ENCODE results near the gene MYH14.
A peak's percentile ranks its signal among the peaks of the same experiment; 100 is the strongest.

Gene MYH14

DNA sequence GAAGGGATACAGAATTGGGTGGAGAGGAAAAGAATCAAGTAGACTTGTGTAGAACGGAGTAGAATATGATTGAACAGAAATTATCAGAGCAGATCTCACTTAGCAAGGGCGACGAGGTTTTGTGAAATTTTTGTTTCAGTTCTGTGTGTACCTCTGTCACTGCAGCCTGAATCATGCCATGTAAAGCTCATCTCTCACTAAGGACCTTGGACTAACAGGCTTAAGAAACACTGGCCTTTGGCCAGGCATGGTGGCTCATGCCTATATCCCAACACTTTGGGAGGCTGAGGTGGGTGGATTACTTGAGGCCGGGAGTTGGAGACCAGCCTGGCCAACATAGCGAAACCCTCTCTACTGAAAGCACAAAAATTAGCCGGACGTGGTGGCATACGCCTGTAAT lies 62.6 kb downstream of the MYH14 start:
- DNase-seq = no peak

DNA sequence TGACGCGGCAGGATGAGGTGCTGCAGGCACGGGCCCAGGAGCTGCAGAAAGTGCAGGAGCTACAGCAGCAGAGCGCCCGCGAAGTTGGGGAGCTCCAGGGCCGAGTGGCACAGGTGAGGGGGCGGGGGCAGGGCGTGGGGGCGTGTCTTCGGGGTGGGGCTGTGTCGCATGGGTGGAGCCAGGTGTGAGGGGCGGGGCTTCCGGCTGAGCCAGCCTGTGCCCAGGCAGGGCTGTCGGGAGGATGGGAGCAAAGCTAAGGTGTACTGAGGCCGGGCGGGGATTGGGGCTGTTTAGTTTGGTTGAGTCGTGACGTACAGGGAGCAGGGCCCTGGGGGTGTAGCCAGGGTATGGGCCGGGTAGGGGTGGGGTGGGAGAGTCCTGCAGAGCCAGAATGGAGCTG lies 63.5 kb downstream of the MYH14 start:
- DNase-seq = no peak

DNA sequence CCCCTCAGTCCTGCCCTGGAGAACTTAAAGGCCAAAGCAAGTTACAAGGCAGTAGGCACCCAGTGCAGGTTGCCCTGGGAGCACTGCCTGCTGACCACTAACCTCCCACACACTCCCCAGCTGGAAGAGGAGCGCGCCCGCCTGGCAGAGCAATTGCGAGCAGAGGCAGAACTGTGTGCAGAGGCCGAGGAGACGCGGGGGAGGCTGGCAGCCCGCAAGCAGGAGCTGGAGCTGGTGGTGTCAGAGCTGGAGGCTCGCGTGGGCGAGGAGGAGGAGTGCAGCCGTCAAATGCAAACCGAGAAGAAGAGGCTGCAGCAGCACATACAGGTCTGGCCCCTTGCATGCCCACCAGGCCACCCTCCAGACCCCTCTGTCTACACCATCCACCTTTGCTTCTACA lies 64.6 kb downstream of the MYH14 start:
- no peak for DNase-seq

DNA sequence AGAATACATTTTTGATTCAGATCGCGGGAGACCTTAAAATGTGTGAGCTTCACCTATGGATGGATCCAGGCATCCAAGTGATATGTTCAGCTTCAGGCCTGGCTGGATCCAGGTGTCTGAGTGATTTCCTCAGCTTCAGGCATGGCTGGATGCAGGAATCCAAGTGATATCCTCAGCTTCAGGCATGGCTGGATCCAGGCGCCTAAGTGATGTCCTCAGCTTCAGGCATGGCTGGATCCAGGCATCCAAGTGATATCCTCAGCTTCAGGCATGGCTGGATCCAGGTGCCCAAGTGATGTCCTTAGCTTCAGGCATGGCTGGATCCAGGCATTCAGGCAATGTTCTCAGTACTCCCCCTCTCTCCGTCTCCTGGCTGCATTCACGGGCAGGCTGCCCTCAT lies 65.1 kb downstream of the MYH14 start:
- no peak for DNase-seq

DNA sequence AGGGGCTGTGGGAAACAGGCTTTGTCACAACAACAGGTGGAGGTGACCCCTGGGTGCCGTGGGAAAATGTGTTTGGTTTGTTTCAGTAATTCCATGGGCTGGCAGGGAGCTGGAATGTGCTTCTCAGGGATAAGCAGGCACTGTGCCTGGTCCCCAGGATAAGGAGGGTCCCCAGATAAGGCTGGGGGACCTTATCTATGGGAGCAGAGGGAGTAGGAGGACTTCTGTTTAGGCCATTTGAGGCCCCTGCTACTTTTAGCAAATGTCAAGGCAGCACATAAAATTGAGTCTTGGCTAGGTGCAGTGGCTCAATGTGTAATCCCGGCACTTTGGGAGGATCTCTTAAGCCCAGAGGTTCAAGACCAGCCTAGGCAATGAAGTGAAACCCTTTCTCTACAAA lies 66.2 kb downstream of the MYH14 start:
- DNase-seq = no peak

DNA sequence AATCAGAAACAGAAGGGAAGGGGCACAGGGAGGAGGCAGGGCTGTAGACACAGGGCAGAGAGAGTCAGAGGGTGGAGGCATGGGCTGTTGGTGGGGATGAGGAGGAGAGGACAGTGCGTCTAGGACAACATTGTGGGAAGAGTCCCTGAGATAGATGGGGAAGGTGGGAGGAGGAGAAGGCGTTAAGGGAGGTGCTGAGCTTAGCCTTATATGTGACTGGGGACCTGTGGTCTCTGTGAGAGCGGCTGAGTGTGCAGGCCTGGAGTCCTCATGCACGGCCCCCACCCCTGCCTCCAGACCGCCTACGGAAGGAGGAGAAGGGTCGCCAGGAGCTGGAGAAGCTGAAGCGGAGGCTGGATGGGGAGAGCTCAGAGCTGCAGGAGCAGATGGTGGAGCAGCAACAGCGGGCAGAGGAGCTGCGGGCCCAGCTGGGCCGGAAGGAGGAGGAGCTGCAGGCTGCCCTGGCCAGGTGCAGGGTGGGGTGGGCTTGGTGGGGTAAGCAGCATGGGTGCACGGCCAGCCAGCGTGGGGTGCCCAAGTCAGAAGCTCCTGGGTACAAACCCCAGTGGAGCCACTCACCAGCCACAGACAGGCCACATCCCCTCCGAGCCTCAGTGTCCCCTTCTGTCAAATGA lies 69.0 kb downstream of the MYH14 start:
- no peak for DNase-seq

DNA sequence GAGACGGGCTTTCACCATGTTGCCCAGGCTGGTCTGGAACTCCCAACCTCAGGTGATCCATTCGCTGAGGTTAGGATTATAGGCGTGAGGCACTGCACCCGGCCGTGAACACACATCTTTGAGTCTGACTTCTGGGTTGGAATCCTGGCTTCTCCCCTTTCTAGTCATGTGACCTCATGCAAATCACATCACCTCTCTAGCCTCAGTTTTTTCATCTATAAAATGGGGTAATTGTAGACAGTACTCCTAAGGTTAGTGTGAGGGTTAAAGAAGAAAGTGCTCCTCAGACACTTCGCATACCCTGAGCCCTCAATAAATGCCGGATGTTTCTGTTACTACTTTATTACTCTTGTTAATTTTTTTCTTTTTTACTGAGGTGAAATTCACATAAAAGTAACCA lies 70.4 kb downstream of the MYH14 start:
- DNase-seq = no peak

DNA sequence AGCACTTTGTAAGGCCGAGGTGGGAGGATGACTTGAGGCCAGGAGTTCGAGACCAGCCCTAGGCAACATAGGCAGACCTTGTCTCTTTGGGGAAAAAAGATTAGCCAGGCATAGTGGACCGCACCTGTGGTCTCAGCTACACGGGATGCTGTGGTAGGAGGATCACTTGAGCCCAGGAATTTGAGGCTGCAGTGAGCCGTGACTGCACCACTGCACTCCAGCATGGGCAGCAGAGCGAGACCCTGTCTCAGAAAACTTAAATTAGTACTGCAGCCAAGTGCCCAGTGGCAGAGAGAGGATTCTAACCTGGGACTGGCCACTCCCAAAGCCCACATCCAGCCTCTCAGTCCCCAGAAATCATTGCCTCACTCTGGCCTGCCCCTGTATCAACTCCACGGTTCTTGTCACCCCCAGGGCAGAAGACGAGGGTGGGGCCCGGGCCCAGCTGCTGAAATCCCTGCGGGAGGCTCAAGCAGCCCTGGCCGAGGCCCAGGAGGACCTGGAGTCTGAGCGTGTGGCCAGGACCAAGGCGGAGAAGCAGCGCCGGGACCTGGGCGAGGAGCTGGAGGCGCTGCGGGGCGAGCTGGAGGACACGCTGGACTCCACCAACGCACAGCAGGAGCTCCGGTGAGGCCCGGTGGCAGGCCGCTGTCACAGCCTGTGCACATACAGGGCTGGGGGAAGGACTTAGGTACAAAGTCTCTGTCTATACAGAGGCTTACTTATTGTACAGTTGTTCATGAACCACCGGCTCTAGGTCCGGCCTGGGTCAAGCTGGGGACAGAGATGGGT lies 72.4 kb downstream of the MYH14 start:
- DNase-seq = no peak

DNA sequence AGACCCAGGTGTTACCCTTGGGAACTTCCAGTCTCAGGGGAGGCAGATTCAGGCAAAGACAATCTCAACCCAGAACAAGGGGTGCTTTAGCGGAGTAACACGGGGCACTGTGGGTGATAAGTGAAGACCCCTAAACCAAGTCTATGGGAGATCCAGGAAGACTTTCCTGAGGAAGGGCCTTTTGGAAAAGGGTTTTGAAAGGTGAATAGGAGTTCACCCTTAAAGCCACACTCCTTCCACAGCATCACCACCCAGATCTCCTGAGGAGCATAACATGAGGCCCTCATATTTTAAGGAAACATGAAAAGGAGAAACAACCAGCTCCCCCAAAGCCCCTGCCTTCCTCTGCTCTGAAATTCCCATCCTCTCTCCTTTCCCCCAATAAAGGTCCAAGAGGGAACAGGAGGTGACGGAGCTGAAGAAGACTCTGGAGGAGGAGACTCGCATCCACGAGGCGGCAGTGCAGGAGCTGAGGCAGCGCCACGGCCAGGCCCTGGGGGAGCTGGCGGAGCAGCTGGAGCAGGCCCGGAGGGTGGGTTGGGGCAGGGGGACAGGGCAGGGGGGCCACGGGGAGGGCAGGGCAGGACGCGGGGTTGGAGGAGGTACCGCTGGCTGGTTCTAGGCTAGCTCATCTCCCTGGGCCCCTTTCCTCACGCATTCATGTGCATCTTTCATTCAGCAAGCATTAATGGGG lies 73.1 kb downstream of the MYH14 start:
- no peak for DNase-seq

DNA sequence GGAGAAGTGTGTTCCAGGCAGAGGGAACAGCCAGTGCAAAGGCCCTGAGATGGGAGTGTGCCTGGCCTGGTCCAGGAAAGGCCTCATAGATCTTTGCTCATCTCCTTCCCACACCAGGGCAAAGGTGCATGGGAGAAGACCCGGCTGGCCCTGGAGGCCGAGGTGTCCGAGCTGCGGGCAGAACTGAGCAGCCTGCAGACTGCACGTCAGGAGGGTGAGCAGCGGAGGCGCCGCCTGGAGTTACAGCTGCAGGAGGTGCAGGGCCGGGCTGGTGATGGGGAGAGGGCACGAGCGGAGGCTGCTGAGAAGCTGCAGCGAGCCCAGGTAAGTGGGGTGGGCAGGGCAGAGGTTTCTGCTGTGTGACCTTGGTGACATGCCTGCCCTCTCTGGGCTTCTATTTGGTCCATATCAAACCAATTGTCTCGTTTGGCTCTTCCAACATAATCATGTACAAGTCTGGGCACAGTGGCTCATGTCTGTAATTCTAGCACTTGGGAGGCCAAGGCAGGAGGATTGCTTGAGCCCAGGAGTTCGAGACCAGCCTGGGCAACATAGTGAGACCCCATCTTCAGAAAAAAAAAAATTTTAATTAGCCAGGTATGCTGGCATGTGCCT lies 74.7 kb downstream of the MYH14 start:
- DNase-seq = no peak

DNA sequence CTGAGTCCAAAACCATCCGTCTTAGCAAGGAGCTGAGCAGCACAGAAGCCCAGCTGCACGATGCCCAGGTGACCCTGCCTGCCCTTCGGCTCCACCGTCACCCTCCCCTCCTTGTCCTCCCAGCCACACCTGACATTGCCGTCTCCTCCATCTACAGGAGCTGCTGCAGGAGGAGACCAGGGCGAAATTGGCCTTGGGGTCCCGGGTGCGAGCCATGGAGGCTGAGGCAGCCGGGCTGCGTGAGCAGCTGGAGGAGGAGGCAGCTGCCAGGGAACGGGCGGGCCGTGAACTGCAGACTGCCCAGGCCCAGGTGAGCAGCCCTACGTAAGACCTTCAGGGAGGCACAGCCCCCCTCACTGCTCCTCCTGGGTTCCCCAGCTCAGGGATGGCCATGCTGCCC lies 76.7 kb downstream of the MYH14 start:
- no peak for DNase-seq

DNA sequence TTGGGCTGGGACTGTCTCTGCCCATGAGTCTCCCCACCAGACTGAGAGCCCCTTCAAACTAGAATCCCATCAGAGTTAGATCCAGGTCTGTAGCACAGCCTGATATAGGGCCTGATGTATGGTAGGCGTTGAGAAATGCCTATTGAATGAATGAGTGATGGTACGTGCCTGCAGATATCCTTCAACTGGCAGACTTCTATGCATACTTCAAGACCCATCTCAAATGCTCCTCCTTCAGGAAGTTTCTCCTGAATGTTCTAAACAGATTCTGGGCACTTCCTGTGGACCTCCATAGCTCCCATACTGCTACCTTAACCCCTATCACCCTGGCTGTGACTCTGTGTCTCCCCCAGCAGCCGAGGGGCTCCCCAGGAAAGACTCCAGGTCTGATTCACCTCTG lies 77.6 kb downstream of the MYH14 start:
- DNase-seq = no peak

DNA sequence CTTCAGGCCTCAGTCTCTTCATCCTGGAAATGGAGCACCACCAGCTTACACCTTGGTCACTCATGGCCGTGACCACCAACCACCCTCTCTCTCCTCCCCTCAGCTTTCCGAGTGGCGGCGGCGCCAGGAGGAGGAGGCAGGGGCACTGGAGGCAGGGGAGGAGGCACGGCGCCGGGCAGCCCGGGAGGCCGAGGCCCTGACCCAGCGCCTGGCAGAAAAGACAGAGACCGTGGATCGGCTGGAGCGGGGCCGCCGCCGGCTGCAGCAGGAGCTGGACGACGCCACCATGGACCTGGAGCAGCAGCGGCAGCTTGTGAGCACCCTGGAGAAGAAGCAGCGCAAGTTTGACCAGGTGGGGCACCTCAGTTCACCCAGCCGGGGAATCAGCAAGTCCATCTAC lies 78.1 kb downstream of the MYH14 start:
- no peak for DNase-seq

DNA sequence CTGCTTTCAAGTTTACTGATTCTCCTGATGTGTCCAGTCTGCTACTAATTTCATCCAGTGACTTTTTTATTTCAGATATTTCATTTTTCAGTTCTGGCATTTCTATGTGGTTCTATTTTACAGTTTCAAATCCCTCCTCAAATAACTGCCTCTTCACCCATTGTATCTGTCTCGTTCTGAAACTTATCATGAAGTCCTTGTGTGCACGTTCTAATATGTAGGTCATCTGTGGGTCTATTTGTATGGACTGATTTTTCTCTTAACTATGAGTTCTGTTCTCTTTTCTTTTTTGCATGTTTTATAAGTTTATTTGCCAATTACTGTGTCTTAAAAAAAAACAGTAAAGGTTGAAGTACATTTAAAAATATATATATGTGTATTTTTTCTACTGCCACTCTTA lies 82.4 kb downstream of the MYH14 start:
- no peak for DNase-seq

DNA sequence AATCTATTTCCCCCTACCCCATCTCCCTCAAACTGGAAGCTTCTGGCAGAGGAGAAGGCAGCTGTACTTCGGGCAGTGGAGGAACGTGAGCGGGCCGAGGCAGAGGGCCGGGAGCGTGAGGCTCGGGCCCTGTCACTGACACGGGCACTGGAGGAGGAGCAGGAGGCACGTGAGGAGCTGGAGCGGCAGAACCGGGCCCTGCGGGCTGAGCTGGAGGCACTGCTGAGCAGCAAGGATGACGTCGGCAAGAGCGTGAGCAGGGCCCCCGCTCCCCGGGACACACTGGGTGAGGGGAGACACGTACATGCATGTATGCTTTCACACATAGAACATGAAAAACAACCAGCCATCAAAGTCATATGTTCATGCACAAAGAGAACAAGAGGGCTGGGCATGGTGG lies 83.0 kb downstream of the MYH14 start:
- DNase-seq = no peak

DNA sequence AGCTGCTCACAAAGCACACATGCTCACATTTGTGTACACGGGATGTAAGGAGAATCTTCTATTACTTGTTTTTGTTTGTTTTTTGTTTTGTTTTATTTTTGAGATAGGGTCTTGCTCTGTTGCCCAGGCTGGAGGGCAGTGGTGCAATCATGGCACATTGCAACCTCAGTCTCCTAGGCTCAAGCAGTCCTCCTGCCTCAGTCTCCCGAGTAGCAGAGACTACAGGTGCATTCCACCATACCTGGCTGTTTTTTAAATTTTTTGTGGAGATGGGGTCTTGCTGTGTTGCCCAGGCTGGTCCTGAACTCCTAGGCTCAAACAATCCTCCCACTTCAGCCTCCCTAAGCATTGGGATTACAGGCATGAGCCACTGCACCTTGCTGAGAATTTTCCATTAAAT lies 83.9 kb downstream of the MYH14 start:
- no peak for DNase-seq

DNA sequence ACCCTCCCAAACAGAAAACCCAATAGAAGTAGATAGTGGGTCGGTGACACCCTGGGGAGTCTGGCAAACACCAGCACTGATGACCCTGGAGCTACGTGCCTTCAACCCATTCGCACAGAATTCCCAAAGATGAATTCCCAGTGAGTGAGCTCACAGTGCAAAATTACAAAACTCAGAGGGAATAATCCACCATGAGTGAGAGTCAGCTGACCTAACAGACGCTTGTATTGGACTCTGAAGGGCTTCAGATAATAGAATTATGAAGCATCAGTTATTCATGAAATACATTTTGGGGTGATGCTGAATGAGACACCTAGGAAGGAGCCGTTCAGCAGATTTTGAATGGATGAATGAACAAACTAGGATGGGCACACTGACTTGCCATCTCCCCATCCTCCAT lies 85.5 kb downstream of the MYH14 start:
- no peak for DNase-seq

DNA sequence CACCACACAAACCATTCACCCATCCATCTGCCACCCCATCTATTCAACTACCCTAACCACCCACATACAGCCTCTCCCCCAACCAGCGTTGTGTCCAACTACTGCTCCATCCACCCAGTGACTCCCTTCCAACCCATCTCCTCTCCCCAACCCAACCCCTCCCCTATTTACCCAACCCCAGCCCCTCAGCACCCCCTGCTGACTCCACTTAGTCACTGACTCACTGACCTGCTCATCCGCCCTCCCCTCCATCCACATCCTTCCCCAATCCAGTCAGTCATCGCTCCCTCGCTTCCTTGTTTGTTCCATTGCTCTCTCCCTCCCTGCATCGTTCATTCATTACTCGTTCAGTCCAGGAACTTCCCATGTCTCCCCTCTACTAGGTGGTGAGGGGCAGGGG lies 86.6 kb downstream of the MYH14 start:
- DNase-seq = no peak

DNA sequence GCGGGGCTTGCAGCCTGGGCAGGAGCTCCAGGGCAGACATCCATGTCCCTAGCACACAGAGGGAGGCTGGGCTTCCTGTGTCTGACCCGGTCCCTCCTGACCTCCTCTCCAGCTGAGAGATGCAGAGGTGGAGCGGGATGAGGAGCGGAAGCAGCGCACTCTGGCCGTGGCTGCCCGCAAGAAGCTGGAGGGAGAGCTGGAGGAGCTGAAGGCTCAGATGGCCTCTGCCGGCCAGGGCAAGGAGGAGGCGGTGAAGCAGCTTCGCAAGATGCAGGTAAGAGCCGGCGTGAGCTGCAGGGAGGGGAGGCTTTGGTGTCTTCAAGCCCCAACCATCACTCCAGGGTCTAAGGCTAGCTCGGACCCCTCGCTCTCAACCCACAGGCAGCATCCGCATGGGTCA lies 87.4 kb downstream of the MYH14 start:
- DNase-seq = no peak

DNA sequence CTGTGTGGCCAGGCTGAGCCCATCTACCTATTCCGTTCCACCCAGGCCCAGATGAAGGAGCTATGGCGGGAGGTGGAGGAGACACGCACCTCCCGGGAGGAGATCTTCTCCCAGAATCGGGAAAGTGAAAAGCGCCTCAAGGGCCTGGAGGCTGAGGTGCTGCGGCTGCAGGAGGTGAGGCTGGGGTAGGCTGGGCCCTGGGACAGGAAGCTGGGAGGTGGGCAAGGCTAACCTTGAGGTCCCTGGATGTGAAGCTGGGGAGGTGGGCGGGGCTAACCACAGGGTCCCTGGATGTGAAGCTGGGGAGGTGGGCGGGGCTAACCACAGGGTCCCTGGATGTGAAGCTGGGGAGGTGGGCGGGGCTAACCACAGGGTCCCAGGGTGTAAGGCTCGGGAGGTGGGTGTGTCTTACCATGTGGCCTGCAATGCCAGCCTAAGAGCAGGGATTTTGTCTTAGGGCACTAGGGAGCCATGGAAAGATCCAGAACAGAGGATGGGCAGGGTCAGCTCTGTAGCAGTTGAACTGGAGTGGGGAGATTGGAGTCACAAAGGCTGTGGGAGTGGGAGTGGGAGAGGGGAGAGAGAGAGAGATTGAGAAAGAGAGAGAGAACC lies 88.9 kb downstream of the MYH14 start:
- no peak for DNase-seq

DNA sequence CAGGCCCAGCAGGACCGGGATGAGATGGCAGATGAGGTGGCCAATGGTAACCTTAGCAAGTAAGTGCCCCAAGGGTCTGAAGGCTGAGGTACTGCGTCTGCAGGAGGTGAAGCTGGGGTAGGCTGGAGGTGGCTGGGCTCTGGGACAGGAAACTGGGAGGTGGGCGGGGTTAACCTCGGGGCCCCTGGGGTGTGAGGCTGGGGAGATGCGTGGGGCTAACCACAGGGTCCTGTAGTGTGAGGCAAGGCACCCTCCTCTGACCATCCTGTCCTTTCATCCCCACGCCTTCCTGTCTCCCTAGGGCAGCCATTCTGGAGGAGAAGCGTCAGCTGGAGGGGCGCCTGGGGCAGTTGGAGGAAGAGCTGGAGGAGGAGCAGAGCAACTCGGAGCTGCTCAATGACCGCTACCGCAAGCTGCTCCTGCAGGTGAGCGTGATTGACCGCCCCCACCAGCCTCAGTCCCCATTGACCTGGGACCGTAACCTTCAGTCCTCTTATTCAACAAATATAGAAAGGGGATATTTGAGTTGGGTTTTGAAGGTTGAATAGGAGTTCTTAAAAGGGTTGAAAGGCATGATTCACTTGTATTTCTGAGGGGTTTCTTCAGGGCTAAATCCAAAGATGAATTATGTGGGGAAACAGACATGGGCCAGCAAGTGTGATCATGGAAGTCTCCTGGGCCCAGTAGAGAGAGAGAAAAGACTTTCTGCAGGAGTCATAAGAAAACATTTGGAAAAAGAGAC lies 90.0 kb downstream of the MYH14 start:
- no peak for DNase-seq

DNA sequence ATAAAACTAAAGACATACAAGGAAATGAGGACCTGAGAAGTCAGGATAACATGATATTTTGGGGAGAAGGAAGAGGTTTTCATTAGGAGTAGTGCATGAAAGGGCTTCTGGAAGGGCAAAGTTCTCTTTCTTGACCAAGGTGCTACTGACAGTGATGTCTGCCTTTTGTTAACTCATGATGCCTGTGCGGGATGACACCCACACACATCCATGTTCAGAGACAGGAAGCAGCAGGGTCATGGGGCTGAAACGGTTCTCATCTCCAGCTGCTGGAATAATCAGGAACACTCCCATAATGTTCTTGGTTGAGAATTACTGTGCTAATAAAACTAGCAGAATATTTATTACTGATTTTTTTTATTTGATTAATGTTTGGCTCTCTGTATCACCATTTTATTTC lies 96.6 kb downstream of the MYH14 start:
- peak; percentile 44 for DNase-seq

Measured in suppressor macrophage treated with lipopolysaccharide for 4 hours (primary cell).